ENCODE results near the gene SLAIN1.

GRCh38 chr13:77752512-77753069, 55.1 kb downstream of the SLAIN1 start:
- TF ChIP-seq TAF1 (IDR thresholded peaks at IDR 0.05; ENCODE audit: low read depth, low read length), result no peak
- TF ChIP-seq POLR2AphosphoS5 (IDR thresholded peaks at IDR 0.05; ENCODE audit: low read depth, low read length), result no peak
- TF ChIP-seq POLR2A (IDR thresholded peaks at IDR 0.05; ENCODE audit: low read depth, low read length), result no peak
- no peak for TF ChIP-seq SPI1 (IDR thresholded peaks at IDR 0.05; ENCODE audit: low read depth, low read length)
- TF ChIP-seq PAX5 (IDR thresholded peaks at IDR 0.05; ENCODE audit: insufficient read depth, low read length, severe bottlenecking), result no peak
- TF ChIP-seq POU2F2 (IDR thresholded peaks at IDR 0.05; ENCODE audit: low read depth, low read length), result no peak

Data from GM12891 (cell line).